GM18873 (cell line): ENCODE data around the gene MRAP.
A peak's percentile ranks its signal among the peaks of the same experiment; 100 is the strongest.
"Not testable (repeated sequence)": the region's sequence is repeated elsewhere in the genome, so short reads cannot be mapped to it uniquely, and the experiment has no call there.

Experiments
- ATAC-seq: cut with Tn5 transposase; IDR thresholded peaks from one replicate; pipeline ENCODE4 v1.9.1; 2021; ENCODE audit warnings: mild to moderate bottlenecking, moderate library complexity, moderate number of reproducible peaks; ENCODE audit not compliant: unreplicated experiment, low FRiP score

MRAP gene

DNA sequence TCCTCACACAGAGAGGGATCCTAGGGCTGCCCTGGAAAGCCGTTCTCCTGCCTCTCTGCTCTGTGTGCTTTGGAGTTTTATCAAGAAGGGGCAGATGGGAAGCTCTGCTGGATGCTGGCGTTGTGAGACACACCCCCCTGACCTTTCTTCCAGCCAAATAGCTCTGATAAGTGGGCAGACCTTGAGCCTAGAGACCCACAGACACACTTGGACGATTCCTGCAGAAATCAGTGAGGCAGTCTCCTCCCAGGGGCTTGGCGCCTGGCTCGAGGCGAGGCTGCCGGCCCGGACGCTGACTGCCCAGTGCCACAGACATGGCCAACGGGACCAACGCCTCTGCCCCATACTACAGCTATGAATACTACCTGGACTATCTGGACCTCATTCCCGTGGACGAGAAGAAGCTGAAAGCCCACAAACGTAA is at the start of gene MRAP:
Gene MRAP, plus strand, starts transcription at position 198 of the 424 bp plus-strand sequence. Its CDS starts 117 bp downstream, at position 315.
- no peak for ATAC-seq

DNA sequence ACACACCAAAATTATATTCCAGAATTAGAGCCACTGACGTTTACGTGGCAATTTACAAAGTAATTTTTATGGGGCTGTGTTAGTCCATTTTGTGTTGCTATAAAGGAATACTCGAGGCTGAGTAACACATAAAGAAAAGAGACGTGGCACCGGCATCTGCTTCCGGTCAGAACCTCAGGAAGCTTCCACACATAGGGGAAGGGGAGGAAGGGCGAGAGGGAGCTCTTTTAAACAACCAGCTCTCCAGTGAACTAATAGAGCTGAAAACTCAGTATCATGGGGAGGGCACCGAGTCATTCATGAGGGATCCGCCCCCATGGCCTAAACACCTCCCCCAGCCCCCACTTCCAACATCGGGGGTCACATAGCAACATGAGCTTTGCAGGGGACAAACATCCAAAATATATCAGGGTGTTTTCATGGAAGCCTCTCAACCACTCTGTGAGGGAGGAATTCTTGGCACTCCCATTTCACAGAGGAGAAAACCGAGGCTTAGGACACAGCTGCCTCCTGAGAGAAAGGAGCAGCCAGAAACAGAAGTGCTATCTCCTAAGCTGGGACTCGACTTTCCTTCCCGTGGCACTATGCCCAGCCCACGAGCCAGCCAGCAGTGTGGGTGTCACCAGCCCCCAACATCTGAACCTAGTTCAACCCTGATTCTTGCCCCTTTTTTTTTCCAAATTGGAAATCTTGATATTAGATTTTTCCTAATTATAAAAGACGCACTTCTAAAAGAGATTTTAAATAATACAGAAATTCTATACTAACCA is 49.0 kb upstream of the MRAP start:
- no peak for ATAC-seq

- ATAC-seq: no peak
Measured at GRCh38 chr21:32252136-32252535, 46.5 kb upstream of the MRAP start.

GRCh38 chr21:32253215-32253641 is 45.4 kb upstream of the MRAP start:
- no peak for ATAC-seq

DNA sequence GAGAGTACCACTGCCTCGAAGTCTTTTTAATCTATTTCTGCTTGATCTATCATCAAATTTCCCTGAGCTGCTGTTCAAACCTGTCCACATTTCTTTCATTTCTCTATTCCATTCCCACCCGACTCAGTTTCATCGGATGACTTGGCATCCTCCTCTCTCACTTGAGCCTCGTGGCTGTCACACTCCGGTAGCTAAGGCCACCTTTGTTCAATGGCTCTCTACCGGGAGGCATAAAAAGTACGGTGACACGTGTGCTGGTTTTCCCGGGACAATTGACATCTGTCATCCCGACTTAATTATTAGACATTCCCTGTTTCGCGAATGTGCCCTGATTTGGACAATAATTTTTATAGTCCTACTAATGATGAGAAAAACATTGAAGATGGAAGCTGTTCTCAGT is 42.4 kb upstream of the MRAP start:
- ATAC-seq: no peak

DNA sequence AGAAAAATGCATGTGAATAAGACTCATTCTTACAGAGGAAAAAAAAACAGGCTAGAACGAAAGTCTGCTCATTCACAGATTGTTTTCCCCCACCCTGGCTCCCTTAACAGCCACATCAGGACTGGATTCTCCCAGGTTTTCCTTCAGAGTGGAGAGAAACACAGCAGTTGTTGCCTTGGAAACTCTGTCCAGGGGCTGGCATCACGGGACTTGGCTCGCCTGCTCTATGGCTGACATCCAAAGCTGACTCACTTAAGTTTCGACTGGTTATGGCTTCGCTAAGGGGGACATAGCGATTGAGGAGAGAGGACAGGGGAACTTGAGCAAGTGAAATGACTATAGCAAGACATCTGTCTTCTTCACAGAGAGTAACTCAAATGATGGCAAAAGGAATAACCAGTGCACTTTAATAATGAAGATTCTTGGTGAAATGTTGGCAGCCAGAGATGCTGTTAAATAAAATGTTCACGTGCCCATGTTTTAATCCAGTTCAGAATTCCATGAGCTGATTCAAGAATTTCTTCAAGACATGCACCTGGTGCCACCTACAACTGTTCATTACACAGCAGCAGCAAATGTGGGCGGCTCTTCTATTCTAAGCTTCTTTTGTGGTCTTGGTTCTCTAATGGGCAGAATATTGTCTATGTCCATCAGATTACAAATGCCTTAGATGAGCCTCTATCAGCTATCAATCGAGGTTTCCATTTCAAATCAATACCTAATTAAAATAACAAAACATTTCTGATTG is 41.6 kb upstream of the MRAP start:
- no peak for ATAC-seq

GRCh38 chr21:32257962-32258785 is 40.5 kb upstream of the MRAP start:
- ATAC-seq: peak; percentile 66

DNA sequence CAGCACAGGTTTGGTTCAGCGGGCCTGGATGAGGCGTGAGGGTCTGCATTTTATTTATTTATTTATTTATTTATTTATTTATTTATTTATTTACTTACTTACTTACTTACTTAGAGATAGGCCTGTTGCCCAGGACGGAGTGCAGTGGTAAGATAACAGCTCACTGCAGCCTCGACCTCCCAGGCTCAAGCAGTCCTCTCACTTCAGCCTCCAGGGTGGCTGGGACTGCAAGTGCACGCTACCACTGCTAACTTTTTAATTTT is 39.9 kb upstream of the MRAP start:
- ATAC-seq: not testable (repeated sequence)

DNA sequence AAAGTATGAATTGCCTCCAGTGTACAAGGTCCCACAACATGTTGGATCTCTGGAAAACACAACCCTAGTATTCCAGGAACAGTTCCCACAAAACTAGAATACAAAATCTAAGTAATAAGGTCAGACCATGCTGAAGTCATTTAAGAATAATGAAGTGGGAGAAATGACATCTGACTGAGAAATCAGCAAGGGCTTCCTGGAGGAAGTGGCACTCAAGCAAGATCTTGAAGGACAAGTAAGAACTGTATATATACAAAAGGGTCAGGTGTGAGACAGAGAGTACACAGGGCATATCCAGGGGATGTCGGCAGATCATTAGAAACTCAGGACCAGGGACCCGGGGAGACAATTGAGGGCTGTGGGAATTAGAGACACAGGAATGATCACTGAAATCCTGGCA is 38.5 kb upstream of the MRAP start:
- ATAC-seq: no peak

DNA sequence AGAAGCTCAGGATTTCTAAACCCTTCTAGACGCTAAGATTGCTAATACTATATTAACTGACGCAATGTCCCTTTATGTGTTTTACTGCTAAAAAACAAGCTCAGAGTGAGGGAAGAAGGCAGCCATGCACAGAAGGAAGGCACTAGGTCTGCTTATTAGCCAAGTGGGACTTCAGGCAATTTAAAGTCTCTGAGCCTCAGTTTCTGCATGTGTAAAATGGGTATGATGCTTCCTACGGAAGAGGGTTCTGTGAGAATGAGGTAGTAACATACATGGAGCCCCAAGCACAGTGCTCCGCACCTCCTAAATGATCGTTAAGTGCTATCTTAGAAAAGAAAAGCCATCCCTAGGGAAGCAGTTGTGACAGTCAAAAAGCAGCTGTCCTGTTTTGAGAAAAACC is 36.7 kb upstream of the MRAP start:
- no peak for ATAC-seq

DNA sequence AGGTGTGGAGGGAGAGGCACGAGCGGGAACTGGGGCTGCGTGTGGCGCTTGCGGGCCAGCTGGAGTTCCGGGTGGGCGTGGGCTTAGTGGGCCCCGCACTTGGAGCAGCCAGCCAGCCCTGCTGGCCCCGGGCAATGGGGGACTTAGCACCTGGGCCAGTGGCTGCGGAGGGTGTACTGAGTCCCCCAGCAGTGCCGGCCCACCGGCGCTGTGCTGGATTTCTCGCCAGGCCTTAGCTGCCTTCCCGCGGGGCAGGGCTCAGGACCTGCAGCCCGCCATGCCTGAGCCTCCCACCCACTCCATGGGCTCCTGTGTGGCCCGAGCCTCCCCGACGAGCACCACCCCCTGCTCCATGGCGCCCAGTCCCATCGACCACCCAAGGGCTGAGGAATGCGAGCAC is 33.3 kb upstream of the MRAP start:
- ATAC-seq: not testable (repeated sequence)

- ATAC-seq: no peak
Measured at GRCh38 chr21:32270748-32271147, 27.9 kb upstream of the MRAP start.

- ATAC-seq: no peak
Measured at GRCh38 chr21:32276671-32277070, 22.0 kb upstream of the MRAP start.

DNA sequence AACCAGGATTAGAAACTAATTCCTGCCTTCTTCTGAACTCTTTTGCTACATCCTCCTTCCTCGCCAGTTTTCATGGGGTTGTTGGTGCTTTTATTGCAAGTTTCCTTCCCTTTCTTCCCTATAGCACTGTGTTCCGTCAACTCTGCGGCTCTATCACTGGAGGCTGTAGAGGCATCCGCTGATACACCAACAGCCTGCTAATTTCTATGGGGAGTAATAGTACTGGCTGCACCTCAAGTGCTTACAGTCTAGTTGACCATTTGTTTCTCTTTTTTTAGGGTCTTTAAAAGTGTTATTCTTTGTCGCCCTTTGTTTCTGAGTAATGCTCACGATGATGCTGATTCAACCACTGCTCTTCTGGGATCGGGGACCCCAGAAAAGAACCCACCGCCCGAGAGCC is 20.6 kb upstream of the MRAP start:
- ATAC-seq: no peak

- peak; percentile 78 for ATAC-seq
Measured at GRCh38 chr21:32278518-32279376, 19.9 kb upstream of the MRAP start, which contains the start of gene MIS18A. Gene MIS18A (minus strand): TSS chr21:32279049. CDS start chr21:32279014, 35 bp downstream.

GRCh38 chr21:32279377-32279680 is 19.3 kb upstream of the MRAP start:
- ATAC-seq: no peak

- no peak for ATAC-seq
Measured at GRCh38 chr21:32281531-32281930, 17.1 kb upstream of the MRAP start.

DNA sequence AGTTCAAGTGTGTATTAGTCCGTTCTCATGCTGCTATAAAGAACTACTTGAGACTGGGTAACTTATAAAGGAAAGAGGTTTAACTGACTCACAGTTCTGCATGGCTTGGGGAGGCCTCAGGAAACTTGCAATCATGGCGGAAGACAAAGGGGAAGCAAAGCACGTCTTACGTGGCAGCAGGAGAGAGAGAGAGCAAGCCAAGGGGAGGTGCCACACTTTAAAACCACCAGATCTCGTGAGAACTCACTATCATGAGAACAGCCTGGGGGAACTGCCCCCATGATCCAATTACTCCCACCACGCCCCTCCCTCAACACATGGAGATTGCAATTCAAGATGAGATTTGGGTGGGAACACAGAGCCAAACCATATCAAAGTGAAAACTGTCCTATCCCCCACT is 15.7 kb upstream of the MRAP start:
- ATAC-seq: no peak

DNA sequence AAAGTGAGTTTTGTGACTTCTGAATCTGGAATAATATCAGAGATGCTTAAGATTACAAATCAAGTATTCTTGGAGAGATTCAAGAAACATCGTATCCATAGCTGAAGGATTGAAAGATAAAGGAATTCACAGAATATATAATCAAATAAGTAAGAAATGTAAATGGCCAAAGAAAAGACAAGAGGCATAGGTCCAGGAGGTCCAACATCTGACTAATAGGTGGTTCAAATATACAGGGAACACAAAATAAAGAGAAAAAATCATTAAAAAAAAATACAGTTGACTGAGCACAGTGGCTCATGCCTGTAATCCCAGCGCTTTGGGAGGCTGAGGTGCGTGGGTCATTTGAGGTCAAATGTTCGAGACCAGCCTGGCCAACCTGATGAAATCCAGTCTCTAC is 13.2 kb upstream of the MRAP start:
- no peak for ATAC-seq

DNA sequence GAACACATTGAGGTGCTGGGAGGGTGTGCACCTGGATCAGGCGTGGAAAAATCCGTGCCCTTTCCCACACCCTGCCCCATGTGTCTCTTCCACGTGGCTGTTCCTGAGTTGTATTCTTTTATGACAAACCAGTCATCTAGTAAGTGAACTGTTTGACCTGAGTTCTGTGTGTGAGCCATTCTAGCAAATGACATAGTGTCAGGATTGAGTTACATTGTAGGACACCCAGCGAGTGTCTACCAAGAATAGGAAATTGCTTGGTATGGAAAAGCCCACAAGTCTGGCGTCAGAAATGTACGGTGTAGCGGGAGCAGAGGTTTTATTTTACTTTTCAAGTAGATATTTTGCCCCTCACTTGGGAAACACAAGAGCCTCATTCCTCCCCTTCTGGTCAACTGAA is 1.2 kb upstream of the MRAP start:
- no peak for ATAC-seq
